ENCODE measurements around the gene STARD3NL. TPM values are rescaled to one million over a fixed set of nuclear protein-coding genes. Genes with fewer than 3 reads are reported as not detected.
"Not testable (repeated sequence)": the region's sequence is repeated elsewhere in the genome, so short reads cannot be mapped to it uniquely, and the experiment has no call there.

STARD3NL gene
- total RNA-seq, 4 donors from 2014 or later: 2.6 to 41.4 (median 28.6) TPM

- Histone ChIP-seq H3K27me3 (no peaks in the 10 kb centered on the region), H3K36me3 (no peaks in the 10 kb centered on the region), H3K4me3 (no peak overlapping the region), H3K9me3 (no peaks in the 10 kb centered on the region), H3K27ac (no peak overlapping the region), H3K4me1 (no peaks in the 10 kb centered on the region)
- DNase-seq: no peak
- in situ Hi-C loops (cut with MboI; ENCODE audit: low pct_ligation_motif_present in 1 of 4, low pct_unique_long_range_greater_than_20kb in 1 of 4, low sequenced_read_pairs in 3 of 4): no loop called here
- intact Hi-C loops (cut with DNase I; ENCODE audit: low total_unique reads): no loop called here
- TF ChIP-seq POLR2A (IDR thresholded peaks at IDR 0.05) (no peak), POLR2AphosphoS5 (IDR thresholded peaks at IDR 0.05) (no peak), EP300 (IDR thresholded peaks at IDR 0.05; ENCODE audit: low read depth) (no peak)
- TF ChIP-seq, protein P1, sequence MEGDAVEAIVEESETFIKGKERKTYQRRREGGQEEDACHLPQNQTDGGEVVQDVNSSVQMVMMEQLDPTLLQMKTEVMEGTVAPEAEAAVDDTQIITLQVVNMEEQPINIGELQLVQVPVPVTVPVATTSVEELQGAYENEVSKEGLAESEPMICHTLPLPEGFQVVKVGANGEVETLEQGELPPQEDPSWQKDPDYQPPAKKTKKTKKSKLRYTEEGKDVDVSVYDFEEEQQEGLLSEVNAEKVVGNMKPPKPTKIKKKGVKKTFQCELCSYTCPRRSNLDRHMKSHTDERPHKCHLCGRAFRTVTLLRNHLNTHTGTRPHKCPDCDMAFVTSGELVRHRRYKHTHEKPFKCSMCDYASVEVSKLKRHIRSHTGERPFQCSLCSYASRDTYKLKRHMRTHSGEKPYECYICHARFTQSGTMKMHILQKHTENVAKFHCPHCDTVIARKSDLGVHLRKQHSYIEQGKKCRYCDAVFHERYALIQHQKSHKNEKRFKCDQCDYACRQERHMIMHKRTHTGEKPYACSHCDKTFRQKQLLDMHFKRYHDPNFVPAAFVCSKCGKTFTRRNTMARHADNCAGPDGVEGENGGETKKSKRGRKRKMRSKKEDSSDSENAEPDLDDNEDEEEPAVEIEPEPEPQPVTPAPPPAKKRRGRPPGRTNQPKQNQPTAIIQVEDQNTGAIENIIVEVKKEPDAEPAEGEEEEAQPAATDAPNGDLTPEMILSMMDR (IDR thresholded peaks at IDR 0.05): no peak
- 89 to 100% methylated on average over 2 to 5 of the region's 5 CpGs for WGBS, 2 donors (ENCODE audit: low coverage in 1 of 2)
Observed at GRCh38 chr7:38248069-38248567, 70.1 kb downstream of the STARD3NL start.

- H3K9me3 ChIP-seq; DNase-seq; in situ Hi-C loops (cut with MboI; ENCODE audit: low pct_ligation_motif_present in 1 of 4, low pct_unique_long_range_greater_than_20kb in 1 of 4, low sequenced_read_pairs in 3 of 4); H3K4me3 ChIP-seq; H3K27ac ChIP-seq; intact Hi-C loops (cut with DNase I; ENCODE audit: low total_unique reads); H3K4me1 ChIP-seq; H3K27me3 ChIP-seq; H3K36me3 ChIP-seq: not testable (repeated sequence)
- 36 to 75% methylated on average over 3 of the region's 3 CpGs for WGBS, 2 donors (ENCODE audit: low coverage in 1 of 2)
Observed at GRCh38 chr7:38249849-38250248, 71.8 kb downstream of the STARD3NL start.

- no peak overlapping the region for H3K27ac ChIP-seq
- in situ Hi-C loops (cut with MboI; ENCODE audit: low pct_ligation_motif_present in 1 of 4, low pct_unique_long_range_greater_than_20kb in 1 of 4, low sequenced_read_pairs in 3 of 4): no loop called here
Observed at GRCh38 chr7:38257350-38257677, 79.3 kb downstream of the STARD3NL start.

DNA sequence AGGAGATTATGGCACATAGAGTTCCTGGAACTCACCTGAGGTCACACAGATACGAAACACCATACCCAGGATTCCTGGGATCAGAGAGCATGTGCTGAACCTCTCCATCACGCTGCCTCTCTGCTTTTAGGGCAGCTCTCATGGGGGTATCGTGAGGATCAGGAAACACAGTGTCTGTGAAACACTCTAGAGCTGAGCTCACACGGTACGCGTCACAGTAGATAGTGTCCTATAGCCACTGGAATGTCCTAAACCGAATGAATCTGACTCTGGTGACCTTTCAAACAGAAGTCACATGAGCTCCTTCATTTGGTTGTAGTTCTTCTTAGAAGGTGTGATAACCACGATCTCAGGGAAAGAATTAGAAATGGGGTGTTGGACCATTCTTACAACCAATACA lies 81.1 kb downstream of the STARD3NL start:
- H3K4me1 ChIP-seq; H3K36me3 ChIP-seq; H3K4me3 ChIP-seq; DNase-seq; in situ Hi-C loops (cut with MboI; ENCODE audit: low pct_ligation_motif_present in 1 of 4, low pct_unique_long_range_greater_than_20kb in 1 of 4, low sequenced_read_pairs in 3 of 4); H3K9me3 ChIP-seq; H3K27me3 ChIP-seq; intact Hi-C loops (cut with DNase I; ENCODE audit: low total_unique reads); H3K27ac ChIP-seq: not testable (repeated sequence)
- 92 to 100% methylated on average over 1 to 8 of the region's 8 CpGs for WGBS, 2 donors (ENCODE audit: low coverage in 1 of 2)

More at GRCh38 chr7:38257350-38257677, 79.3 kb downstream of the STARD3NL start:
- Histone ChIP-seq H3K4me1 (no peaks in the 10 kb centered on the region), H3K36me3 (no peaks in the 10 kb centered on the region), H3K9me3 (no peaks in the 10 kb centered on the region), H3K4me3 (no peak overlapping the region), H3K27me3 (no peaks in the 10 kb centered on the region)
- intact Hi-C loops (cut with DNase I; ENCODE audit: low total_unique reads): no loop called here
- TF ChIP-seq POLR2AphosphoS5 (IDR thresholded peaks at IDR 0.05) (no peak), EP300 (IDR thresholded peaks at IDR 0.05; ENCODE audit: low read depth) (no peak), POLR2A (IDR thresholded peaks at IDR 0.05) (no peak)
- TF ChIP-seq, protein P1 (IDR thresholded peaks at IDR 0.05): no peak
- 85 to 100% methylated on average over 1 to 2 of the region's 2 CpGs for WGBS, 2 donors (ENCODE audit: low coverage in 1 of 2)
- DNase-seq: no peak

DNA sequence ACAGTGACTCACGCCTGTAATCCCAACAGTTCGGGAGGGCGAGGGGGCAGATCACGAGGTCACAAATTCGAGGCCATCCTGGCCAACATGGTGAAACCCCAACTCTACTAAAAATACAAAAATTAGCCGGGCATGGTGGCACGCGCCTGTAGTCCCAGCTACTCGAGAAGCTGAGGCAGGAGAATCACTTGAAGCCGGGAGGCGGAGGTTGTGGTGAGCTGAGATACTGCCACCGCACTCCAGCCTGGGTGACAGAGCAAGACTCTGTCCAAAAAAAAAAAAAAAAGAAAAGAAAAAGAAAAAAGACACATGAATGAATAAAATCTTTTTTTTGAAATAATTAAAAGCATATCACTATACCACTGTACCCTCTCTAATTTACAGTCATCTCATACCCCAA lies 83.6 kb downstream of the STARD3NL start:
- in situ Hi-C loops (cut with MboI; ENCODE audit: low pct_ligation_motif_present in 1 of 4, low pct_unique_long_range_greater_than_20kb in 1 of 4, low sequenced_read_pairs in 3 of 4); intact Hi-C loops (cut with DNase I; ENCODE audit: low total_unique reads); H3K4me1 ChIP-seq: not testable (repeated sequence)

DNA sequence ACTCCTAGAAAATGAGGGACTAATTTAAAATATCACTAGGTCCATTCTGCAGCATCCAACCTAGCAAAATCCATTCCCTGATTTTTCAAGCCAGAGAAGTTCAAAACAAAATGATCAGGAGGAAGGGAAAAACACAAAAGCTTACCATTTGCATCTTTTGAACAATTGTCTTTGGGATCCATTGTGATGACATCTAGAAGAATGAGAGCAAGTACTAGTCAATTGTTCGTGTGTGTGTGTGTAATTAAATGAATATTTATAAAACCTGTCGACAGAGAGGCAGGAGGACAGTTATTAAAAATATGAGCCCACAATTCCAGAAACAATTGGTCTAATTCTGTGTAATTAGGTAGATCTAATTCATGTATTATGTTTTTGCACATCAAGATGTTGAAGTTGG lies 84.0 kb downstream of the STARD3NL start:
- DNase-seq; H3K4me3 ChIP-seq; H3K27me3 ChIP-seq; H3K36me3 ChIP-seq; intact Hi-C loops (cut with DNase I; ENCODE audit: low total_unique reads); H3K27ac ChIP-seq; in situ Hi-C loops (cut with MboI; ENCODE audit: low pct_ligation_motif_present in 1 of 4, low pct_unique_long_range_greater_than_20kb in 1 of 4, low sequenced_read_pairs in 3 of 4); H3K4me1 ChIP-seq; H3K9me3 ChIP-seq: not testable (repeated sequence)
- 68 to 72% methylated on average over 2 of the region's 2 CpGs for WGBS, 2 donors (ENCODE audit: low coverage in 1 of 2)

More for the DNA sequence above, 83.6 kb downstream of the STARD3NL start:
- not testable (repeated sequence) for DNase-seq, H3K9me3 ChIP-seq, H3K27me3 ChIP-seq, H3K36me3 ChIP-seq, H3K4me3 ChIP-seq, H3K27ac ChIP-seq
- WGBS, 2 donors (ENCODE audit: low coverage in 1 of 2): 88 to 100% methylated on average over 7 to 12 of the region's 12 CpGs

Data from transverse colon (tissue), 4 donors.